Suppressor macrophage treated with lipopolysaccharide for 1 hour (primary cell): ENCODE data around the gene UPP2.
A peak's percentile ranks its signal among the peaks of the same experiment; 100 is the strongest.

Experiments
- DNase-seq, 3 donors: peaks; one replicate each; pipeline ENCODE4 v3.0.0-alpha.2; 2020 to 2022

The UPP2 gene

GRCh38 chr2:158112992-158113391 is 11.3 kb downstream of the UPP2 start:
- no peak for DNase-seq

- peak in 2 of 3 donors; percentile 2 to 29 for DNase-seq
Measured at GRCh38 chr2:158113741-158114295, 12.1 kb downstream of the UPP2 start.

- peak in 1 of 3 donors; percentile 11 for DNase-seq
Measured at GRCh38 chr2:158114516-158114915, 12.8 kb downstream of the UPP2 start.

- no peak for DNase-seq
Measured at GRCh38 chr2:158115202-158115767, 13.6 kb downstream of the UPP2 start.

- peak in 1 of 3 donors; percentile 17 for DNase-seq
Measured at GRCh38 chr2:158116936-158117335, 15.3 kb downstream of the UPP2 start.

- DNase-seq, result no peak
Measured at GRCh38 chr2:158120102-158120501, 18.4 kb downstream of the UPP2 start.

GRCh38 chr2:158120664-158121641 is 19.3 kb downstream of the UPP2 start:
- no peak for DNase-seq

GRCh38 chr2:158124896-158125295 is 23.2 kb downstream of the UPP2 start:
- no peak for DNase-seq

GRCh38 chr2:158125756-158126498 is 24.3 kb downstream of the UPP2 start:
- DNase-seq, result no peak

- no peak for DNase-seq
Measured at GRCh38 chr2:158127380-158127804, 25.7 kb downstream of the UPP2 start.

- DNase-seq, result no peak
Measured at GRCh38 chr2:158128168-158128973, 26.7 kb downstream of the UPP2 start.

GRCh38 chr2:158129037-158129436 is 27.4 kb downstream of the UPP2 start:
- no peak for DNase-seq

- DNase-seq, result no peak
Measured at GRCh38 chr2:158130832-158131473, 29.3 kb downstream of the UPP2 start.

GRCh38 chr2:158131483-158131912 is 29.8 kb downstream of the UPP2 start:
- DNase-seq, result no peak

- DNase-seq, result no peak
Measured at GRCh38 chr2:158131919-158132566, 30.4 kb downstream of the UPP2 start.

GRCh38 chr2:158134055-158134454 is 32.4 kb downstream of the UPP2 start:
- DNase-seq, result no peak

GRCh38 chr2:158134655-158135054 is 33.0 kb downstream of the UPP2 start:
- DNase-seq, result no peak

GRCh38 chr2:158135096-158135495 is 33.4 kb downstream of the UPP2 start:
- DNase-seq, result no peak

GRCh38 chr2:158138255-158138654 is 36.6 kb downstream of the UPP2 start:
- DNase-seq, result no peak

GRCh38 chr2:158140201-158140600 is 38.5 kb downstream of the UPP2 start:
- DNase-seq, result no peak

GRCh38 chr2:158142165-158142564 is 40.5 kb downstream of the UPP2 start:
- DNase-seq, result peak in 2 of 3 donors; percentile 42 to 44
